RWPE1 (cell line): Measurements from ENCODE around the gene JMJD1C.

ENCODE experiments used
- CTCF ChIA-PET: fragments of 350-600 bp; sonication (Branson Sonifier 250); formaldehyde crosslinking; extraction: SDS; loops from one replicate; lab custom pipeline; 2021; lab: Yijun Ruan, JAX
- POLR2A ChIA-PET: fragments of 400-600 bp; formaldehyde crosslinking; extraction: SDS; loops from one replicate; lab custom pipeline; 2020; ENCODE audit warnings: antibody characterized with exemption; ENCODE audit not compliant: low non-redundant PET; lab: Yijun Ruan, JAX
- DNase-seq: peaks from one replicate; pipeline ENCODE4 v3.0.0; 2012; ENCODE audit warnings: low spot score
- H3K27ac ChIP-seq: fragments of 450-650 bp; 2 replicates; pipeline ENCODE4 v1.5.1; 2017
- TF ChIP-seq, protein P1 (sequence below): fragments of 450-650 bp; conservative IDR thresholded peaks from 2 replicates; pipeline ENCODE4 v1.5.1; 2017; ENCODE audit warnings: low read depth, mild to moderate bottlenecking

Gene JMJD1C

DNA sequence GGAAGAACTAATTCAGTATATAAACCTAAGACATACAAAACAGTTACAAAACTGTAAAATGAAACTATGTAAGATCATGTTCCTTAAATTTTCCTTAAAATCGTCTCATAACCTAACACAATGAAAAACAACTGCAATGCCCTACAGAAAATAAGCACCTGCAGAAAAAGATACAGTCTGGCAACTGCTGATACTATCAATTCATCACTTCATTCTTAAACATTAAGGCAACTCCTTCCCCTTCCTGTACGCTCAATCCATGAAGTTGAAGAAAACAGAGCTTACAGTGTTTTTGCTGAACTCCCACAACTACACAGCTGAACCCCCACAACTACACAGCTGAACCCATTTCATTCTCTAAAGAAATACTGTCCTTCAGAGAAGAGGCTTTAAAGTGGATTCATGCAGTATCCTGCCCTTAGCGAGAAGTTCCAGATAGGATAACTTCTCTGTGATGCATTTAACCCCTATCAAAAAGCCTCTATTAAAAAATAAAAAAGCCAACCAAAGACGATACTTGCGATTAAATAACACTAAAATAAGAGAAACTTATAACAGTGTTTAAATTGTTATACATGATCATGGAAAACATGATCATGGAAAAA lies 50.0 kb downstream of the JMJD1C start:
- ChIA-PET CTCF (interaction anchor here (0.9 kb wide), 1 partner anchor 97 kb away, joined by 3 read pairs; no protein-coding TSS in a partner anchor), POLR2A (no interaction called here)
- DNase-seq: no peak
- no peak overlapping the region for H3K27ac ChIP-seq
- TF ChIP-seq, protein P1, sequence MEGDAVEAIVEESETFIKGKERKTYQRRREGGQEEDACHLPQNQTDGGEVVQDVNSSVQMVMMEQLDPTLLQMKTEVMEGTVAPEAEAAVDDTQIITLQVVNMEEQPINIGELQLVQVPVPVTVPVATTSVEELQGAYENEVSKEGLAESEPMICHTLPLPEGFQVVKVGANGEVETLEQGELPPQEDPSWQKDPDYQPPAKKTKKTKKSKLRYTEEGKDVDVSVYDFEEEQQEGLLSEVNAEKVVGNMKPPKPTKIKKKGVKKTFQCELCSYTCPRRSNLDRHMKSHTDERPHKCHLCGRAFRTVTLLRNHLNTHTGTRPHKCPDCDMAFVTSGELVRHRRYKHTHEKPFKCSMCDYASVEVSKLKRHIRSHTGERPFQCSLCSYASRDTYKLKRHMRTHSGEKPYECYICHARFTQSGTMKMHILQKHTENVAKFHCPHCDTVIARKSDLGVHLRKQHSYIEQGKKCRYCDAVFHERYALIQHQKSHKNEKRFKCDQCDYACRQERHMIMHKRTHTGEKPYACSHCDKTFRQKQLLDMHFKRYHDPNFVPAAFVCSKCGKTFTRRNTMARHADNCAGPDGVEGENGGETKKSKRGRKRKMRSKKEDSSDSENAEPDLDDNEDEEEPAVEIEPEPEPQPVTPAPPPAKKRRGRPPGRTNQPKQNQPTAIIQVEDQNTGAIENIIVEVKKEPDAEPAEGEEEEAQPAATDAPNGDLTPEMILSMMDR: no peak

DNA sequence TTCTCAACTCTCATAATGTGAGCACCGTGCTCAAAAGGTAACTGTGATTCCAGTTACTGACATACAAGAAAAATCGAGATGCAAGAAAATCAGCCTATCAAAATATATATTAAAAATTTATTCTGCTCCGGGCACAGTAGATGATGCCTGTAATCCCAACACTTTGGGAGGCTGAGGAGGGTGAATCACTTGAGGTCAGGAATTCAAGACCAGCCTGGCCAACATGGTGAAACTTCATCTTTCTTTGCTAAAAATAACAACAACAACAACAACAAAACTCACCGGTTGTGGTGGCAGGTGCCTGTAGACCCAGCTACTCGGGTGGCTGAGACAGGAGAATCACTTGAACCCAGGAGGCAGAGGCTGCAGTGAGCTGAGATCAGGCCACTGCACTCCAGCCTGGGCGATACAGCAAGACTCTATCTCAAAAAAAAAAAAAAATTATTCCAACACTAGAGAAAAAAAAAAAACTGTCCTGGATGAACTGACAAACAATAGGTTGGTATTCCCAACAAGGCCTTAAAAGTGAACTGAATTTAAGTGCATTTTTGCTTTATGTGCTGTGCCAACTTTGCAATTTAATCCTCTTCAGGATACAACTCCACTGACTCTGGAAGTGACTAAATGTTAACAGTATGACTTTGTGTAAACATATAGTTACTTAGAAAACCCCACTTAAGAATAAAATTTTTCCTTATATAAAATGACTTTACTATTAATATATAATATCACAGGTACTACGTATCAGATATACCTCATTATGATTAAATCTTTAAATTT lies 51.1 kb downstream of the JMJD1C start:
- DNase-seq: no peak
- H3K27ac ChIP-seq: no peak overlapping the region
- POLR2A ChIA-PET: no interaction called here
- TF ChIP-seq, protein P1: no peak
- CTCF ChIA-PET: interaction anchor here (0.7 kb wide), 1 partner anchor 40 kb away, joined by 3 read pairs; no protein-coding TSS in a partner anchor

DNA sequence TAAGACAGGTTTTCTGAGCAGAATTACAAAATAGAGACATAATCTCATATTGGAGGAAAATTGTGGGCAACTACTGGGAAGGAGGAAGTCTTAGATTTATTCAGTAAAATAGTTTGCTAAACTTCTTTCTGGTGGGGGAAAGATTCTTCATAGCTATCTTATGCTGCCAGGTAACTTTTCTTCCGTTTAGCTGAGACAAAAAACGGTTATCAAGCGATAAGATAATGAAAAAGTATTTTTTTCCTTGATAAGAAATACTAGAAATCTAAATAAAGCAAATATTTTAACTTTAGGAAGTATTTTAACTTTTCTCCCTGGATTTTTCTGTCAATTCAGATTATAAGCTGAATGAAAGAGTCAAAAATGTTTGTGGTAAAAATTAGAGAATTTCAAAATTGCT lies 52.3 kb downstream of the JMJD1C start:
- DNase-seq: no peak
- TF ChIP-seq, protein P1: no peak
- H3K27ac ChIP-seq: no peak overlapping the region
- ChIA-PET POLR2A (no interaction called here), CTCF (interaction anchor here (0.6 kb wide), 2 partner anchors 115 to 230 kb away, joined by 3 read pairs; no protein-coding TSS in a partner anchor)

DNA sequence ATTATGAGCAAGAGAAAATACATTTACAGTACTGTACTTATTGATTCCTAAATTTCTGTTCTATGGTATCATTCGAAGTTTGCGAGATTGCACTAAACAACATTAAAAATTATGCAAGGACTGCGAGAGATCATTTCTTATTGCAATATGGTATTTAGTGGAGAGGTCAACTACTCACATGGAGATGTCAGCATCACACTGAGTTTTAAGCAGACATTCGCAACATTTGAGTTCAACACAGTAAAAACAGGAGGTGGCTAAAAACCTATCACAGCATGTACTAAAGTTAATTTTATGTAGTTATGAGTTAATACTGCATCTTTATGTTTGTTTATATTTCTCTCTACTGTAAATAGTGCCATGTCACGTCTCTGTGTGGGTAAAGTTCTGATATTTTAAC lies 53.5 kb downstream of the JMJD1C start:
- H3K27ac ChIP-seq: no peak overlapping the region
- DNase-seq: no peak
- TF ChIP-seq, protein P1: no peak
- ChIA-PET CTCF (no interaction called here), POLR2A (no interaction called here)

DNA sequence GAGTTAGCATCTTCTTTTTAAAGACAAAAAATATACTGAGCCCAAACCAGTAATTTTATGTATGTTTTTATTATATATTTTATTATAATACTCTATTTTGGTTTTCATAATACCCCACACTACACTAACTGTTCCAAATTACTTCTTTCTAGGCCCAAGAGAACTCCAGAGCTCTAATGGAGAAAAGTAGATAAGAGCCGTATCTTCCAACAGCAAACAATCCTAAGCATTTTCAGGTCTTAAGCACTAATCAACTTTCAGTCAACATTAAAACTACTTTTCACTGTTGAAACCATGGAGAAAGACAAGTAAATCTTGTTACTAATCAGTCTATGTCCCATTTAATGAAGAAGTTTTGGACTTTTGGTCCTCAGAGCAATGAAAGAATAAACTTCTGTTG lies 55.1 kb downstream of the JMJD1C start:
- ChIA-PET POLR2A (no interaction called here), CTCF (no interaction called here)
- DNase-seq: no peak
- no peak overlapping the region for H3K27ac ChIP-seq
- TF ChIP-seq, protein P1: no peak

DNA sequence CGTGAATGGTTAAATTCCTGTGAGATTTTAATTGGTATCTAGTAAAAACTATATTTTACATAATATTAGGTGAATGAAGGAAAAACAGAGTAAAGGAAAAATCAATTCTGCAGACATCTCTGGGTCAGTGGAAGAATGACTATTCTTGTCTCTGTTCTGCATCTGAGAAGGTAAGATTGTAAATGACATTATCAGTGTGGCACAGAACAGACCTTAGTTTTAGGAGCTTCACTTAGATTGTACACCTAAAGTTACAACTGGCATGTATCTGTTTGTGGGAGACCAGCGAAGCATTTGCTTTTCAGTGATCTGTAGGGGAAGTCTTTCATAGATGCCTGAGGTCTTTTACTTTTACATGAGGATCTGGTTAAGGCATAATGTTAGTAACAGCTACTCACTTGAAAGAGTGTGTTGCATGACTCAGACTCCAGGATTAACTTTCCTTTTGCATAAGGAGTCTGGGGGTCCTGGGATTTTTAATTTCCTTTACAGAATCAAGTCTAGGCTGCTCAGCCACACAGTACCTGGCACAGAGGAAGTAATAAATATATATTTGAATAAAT lies 56.2 kb downstream of the JMJD1C start:
- TF ChIP-seq, protein P1: no peak
- ChIA-PET POLR2A (no interaction called here), CTCF (no interaction called here)
- H3K27ac ChIP-seq: no peak overlapping the region
- DNase-seq: no peak
